Endometrium (tissue), 2 donors: Measurements from ENCODE around the gene TBC1D22A.
"Not testable (repeated sequence)": the region's sequence is repeated elsewhere in the genome, so short reads cannot be mapped to it uniquely, and the experiment has no call there.

Experiments
- FAIRE-seq: peaks from 2 replicates; lab custom pipeline; 2012; peaks lifted over from hg19 to GRCh38; lab: Jason Lieb, UNC
- donor health status: control.
- donor health status: control.

Gene TBC1D22A

DNA sequence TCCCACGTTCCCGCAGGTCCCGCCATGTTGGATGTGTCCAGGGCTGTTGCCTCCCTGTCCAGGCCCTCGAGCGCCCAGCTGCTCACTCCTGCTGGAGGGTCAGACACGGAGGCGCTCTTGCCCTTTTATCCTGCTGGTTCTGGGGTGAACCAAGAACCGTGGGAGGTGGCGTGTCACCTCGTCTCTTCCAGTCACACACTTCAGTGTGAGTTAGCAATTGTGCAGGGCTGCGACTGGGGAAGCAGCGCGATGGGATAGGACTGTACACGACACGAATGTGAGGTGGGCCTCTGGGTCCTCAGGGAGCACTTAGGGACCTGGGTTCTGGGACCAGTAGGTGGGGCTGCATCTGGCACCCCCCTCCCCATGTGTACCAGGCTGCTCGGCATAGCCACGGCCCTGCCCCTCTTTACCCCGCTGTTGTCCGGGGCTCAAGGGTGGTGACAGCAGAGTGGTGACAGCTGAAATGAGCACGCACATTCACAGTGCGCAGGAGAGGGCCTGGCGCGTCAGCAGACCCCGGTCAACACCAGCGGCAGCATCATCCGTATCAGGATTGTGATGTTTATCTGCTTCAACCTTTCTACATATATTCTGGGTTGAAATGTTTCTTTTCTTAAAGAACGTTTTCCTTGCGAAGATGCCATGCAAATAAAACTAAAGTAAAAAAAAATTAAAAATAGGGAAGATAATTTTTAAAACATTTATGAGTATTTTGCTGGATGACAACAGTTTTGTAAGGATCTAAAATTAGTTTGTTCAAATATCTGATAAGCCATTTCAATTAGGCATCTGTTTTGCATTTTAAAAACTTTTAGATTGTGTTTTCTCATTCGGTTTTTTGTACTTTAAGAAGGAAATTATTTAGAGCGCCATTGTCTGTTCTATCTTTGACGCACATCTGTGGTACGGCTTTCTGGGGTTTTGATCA, 210.7 kb downstream of the TBC1D22A start:
- FAIRE-seq, result peak; percentile 79

DNA sequence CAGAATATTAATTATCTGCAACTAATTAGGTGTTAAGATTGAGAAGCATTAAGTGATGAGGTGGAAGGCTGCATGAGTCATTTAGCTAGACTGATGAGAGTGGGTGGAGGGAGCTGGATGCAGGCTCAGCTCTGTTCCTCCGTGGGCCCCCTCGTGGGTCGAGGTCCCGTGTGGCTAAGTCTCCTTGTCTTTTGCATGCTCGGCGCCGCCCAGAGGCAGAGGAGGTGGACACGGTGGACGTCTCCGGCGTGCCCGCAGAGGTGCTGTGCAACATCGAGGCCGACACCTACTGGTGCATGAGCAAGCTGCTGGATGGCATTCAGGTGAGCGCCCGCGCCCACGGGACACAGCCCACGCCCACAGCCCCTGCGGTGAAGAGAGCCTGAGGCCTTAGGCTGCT, 211.6 kb downstream of the TBC1D22A start:
- FAIRE-seq, result no peak

DNA sequence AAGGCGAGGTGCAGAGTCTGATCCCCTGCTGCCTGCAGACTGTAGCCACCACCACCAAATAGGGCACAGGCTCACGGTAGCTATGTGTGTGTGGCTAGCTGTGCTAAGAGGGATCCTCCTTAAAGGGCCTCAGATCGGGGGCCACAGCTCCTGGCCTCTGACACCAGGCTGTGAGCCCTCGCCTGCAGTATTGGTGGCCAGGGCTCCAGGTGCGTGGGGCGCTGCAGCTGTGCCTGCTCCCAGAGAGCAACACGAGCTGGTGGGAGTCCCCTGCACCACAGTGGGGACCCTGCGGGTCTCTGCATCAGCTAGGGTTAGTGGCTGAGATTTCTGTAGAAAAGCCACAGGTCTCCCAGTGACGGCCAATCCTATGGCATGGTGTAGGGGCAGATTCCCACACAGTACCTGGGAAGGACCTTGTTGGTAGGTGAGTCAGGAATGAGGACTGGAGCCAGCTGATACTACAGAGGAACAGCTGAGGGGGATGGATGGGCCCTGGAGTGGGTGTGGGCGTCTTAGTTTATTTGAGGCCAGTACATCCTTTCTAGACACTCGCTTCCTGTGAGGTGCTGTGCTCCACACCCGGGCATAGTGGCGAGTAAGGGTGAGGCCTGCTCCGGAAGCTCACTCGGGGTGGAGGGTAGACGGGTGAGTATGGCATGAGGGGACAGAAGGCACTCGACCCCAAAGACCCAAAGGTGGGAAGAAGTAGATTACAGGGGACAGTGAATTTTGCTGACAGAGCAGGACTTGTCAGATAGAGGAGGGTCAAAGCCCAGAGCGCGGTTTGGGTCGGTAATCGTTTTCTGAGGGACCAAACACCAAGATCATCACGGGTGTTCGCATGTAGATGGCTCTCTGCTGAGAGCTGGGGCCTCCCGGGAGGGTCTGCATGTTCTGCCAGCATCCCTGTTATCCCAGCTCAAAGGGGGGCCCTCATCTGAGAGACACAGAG, 212.5 kb downstream of the TBC1D22A start:
- no peak for FAIRE-seq

DNA sequence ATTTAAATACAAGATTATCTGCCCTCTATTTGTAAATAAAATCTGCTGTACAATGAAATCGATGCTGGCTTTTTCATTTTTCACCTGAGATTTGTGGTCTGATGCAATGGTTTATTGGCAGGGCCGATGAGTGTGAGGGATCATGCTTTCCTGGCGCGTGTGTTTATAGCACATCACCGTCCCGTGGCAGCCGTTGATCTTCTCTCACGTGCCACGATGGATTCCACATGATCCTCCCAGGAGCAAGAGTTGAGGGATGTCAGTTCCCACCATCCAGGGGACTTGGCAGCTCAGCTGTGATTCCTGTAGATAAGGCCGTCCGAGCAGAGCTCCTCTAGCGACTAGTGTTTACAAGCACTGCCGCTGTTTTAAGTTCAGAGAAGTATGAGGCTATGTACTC, 213.7 kb downstream of the TBC1D22A start:
- no peak for FAIRE-seq

DNA sequence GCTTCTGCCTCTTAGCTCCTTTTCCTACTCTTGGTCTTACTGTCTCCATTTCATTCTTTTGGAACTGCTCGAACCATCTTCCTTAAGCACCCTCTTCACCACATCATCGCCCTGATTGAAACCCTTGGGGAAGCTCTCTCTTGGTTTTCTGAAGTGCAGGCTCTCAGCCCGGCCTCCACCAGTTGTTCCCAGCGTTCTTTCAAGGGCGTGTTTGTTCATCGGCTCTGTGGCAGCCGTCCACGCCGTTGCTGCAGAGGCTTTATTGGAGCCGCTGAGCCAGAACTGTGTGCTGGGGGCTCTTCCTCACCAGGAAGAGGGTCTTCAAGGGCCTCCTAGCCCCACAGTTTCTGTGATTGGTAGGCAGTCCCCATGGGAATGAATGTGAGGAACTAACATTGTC, 214.1 kb downstream of the TBC1D22A start:
- no peak for FAIRE-seq

DNA sequence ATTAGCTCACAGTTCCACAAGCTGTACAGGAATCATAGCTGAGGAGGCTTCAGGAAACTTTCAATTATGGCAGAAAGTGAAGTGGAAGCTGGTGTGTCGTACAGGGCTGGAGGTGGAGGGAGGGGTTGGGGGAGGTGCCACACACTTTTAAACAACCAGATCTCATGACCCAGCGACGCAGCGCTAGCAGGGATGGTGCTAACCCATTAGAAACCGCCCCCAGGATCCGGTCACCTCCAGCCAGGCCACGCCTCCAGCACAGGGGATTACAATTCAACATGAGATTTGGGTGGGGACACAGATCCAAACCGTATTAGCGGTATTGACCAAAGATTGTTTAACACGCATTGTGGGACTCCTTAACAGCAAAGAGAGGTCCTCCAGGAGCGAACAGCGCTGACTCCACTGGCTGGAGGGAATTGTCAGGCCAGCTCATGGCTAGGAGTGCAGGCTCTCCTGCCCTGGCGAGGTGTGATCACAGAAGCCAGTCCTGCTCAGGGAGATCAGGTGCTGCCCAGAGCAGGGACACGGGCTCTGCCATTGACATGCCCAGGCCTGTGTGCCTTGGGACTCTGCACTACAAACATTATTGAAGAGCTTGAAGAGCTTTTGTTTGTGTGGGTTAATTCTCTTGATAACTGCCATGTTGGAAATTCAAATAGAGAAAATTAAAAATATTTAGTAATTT, 215.3 kb downstream of the TBC1D22A start:
- FAIRE-seq, result no peak

DNA sequence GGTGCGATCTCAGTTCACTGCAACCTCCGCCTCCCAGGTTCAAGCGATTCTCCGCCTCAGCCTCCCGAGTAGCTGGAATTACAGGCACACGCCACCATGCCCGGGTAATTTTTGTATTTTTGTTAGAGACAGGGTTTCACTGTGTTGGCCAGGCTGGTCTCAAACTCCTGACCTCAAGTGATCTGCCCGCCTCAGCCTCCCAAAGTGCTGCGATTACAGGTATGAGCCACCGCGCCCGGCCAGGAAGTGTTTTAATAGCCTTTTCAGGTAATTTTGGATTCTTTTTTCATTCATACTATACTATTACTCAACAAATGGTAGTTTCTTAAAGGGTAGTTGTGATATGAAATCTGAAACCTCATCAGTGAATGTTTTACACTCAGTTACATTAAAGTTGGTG, 216.2 kb downstream of the TBC1D22A start:
- not testable (repeated sequence) for FAIRE-seq

DNA sequence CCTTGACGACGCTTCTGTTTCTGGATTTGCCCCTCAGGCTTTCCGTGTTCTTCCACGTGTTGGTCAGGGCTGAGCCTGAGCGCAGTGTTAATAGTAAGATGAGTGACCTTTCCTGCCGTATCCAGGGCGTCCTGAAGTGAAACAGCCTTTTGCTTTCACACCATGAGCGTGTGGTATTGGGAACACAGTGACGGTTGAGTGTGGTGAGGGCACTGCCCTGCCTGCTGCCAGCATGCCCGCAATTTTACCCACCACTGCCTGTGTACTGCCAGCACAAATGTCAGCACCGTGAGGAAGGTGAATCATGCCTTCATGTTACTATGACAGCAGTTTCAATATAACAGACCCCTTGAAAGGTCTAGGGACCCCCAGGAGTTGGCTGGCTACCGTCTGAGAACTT, 217.1 kb downstream of the TBC1D22A start:
- no peak for FAIRE-seq

DNA sequence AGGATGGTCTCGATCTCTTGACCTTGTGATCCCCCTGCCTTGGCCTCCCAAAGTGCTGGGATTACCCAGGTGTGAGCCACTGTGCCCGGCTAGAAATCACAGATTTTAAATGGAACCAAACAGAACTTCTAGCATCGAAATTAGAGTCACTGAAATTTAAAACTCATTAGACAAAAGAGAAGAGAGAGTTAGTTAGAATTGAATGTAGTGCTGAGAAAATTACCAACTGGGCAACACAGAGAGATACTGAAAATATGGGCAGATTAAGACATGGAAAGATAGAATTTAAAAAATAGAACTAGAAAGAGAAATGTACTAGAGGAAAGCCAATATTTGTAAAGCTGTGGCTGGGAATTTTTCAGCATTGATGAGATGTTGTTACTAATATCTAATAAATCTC, 217.9 kb downstream of the TBC1D22A start:
- FAIRE-seq, result no peak

DNA sequence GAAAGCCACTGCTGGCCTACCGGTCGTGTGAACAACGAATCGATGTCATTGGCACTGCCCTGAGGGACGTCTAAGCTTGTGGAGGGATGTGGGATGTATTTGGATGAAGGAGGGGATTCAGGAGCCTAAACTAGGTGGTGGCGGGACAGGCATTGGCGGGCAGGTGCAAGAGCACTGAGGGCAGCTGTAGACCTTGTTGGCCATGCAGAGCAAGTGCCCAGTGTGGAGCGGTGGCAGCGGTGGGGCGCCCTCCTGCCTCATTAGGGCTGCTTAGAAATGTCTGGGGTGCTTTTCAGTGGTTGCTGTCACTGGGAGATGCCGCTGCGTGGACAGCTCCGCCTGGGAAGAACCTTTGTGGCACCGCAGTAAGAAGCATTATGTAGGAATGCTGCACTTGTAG, 220.2 kb downstream of the TBC1D22A start:
- FAIRE-seq, result no peak

DNA sequence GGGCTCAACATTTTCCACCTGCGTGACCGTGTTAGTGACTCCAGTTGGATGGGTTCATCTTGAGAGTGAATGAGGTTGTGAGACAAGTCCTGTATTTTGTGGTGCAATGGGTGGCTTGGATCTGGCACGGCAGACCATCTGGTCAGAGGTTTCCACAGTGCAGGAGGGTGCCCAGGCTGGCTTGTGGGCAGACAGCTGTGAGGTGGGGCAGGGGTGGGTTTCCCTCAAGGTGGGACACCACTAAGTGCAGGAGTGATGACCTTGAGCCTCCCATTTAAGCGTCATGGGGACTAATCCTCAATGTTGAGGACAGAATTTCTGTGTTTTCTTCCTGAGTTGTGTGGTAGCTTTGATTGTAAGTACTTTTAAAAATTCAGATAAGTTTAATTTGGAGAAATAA, 220.6 kb downstream of the TBC1D22A start:
- FAIRE-seq, result no peak

DNA sequence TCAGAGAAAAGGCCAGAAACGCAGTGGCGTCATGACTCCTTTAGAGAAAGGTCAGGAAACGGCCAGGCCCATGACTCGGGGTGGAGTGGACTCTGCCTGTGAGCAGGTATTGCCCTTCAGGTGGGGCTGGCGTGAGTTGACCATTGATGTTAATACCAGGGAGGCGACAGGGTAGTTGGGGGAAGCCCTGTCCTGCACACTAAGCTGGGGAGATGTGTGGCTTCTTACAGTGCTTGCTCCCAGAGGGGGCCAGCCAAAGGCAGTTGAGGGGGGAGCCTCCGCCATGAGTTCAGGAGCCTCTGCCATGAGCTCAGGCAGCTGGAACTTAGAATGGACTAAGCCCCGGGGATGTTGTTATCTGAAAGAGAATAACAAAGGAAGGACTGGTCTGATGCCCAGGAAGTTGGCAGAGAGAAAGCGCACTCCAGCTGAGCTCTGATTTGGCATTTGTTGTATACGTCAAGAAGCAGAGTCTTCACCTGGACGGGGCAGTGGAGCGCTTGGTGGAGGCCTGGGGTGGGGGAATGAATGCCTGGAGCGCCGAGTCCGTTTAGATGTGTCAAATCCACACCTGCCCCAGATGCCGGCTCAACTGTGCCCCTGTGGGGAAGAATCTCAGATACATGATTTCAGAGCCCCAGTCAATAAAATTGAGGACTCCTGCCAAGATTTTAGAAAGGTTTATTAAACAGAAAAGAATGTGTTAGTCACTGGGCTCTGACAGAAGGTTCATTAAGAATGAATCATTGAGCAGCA, 222.5 kb downstream of the TBC1D22A start:
- no peak for FAIRE-seq

DNA sequence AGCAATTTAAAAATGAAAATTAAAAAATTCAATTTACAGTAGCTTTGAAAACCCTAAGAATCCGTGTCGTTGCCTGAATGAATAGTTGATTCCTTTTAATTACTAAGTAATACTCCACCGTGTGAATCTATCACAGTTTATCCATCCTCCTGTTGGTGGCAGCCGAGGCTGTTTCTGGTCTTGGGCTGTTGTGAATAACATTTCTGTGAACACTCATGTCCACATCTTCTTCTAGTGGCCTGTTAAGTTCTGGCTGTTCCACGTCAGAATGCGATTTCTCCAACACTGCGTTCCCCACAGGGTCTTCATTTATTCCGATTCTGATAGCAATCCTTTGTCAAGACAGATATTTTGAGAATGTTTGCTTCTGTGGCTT, 223.0 kb downstream of the TBC1D22A start:
- FAIRE-seq, result no peak

DNA sequence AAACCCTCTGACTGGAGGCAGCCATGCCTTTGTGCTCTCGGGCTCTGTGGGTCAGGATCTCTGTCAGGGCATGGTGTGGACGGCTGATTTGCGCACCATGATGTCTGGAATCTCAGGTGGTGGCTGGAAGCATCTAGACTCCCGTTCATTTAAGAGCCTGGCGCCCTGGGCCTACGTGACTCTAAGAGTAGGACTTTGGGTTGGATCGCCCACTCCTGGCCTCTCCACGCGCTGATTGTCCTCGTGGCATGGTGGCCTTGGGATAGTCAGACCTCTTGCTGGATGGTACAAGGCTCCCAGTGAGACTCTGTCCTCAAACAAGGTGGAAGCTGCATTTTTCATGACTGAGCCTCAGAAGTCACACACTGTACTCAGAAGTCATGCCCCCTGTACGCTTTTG, 224.3 kb downstream of the TBC1D22A start:
- FAIRE-seq, result no peak

DNA sequence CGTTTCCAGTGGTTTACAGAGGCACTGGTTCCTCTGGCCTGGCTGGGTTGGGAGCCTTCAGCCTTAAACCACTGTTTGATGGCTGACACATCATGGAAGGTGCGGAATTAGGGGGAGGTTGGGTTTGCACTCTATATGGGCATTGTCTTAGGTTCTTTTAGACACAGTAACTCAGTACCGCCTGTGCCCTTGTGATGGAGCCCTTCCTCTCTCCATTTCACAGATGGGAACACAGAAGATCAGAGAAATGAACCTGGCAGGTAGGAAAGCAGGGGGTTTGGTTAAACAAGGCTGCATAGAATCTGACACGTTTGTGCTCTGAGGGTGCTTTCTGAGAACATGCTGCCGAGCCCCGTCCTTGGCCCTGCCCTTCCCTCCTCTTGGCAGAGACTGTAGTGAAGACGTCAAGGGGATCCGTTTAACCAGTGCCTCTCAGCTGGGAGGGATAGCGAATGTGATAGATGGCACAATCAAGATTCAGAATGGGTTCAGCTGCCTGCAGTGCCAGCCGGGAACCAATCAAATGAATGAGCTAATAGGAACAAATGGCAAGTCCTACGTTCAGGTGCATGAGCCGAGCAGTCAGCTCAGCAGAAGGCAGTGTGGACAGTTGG, 228.6 kb downstream of the TBC1D22A start:
- FAIRE-seq, result no peak

DNA sequence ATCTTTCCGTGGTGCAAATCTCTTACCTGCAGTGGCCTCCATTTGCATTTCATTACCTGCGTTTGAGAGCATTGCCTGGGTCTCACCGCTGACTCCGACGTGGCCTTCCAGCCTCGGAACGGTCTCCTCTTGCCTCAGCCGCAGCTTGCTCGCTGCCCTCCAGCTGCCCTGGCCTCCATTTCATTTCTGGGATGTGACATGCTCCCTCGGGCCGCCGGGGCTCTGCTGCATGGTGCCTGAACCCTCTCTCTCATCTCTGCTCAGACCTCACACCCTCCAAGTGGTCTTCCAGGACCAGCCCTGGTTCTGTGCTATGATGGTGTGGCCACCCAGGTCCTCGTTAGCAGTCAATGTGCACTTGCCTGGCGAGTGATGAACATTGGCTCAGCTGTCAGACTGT, 229.2 kb downstream of the TBC1D22A start:
- no peak for FAIRE-seq

DNA sequence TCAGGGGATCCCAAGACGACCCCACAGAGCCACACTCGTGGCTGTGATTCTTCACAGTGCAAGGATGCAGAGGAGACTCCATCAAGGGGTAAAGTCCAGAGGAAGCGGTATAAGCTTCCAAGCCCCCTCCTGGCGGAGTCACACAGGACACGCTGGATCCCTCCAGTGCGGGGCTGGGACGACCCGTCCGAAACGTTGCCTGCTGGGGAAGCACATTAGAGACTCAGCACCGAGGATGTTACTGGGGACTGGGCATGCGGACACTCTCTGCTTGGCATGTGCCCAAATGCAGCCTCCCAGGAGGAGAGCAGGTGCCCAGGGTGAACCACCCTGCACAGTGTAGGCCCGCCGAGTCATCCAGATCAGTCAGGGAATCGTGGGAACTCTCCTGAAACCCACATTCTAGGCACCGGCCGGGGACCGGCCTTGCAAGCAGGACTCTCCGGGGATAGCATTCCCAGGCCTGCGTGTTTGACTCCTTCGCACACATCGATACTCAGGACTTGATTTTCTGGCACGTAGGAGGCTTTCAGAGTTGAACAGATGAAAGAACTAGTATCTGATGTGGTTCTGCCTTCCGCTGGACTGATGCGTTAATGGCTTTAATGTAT, 229.8 kb downstream of the TBC1D22A start:
- no peak for FAIRE-seq

DNA sequence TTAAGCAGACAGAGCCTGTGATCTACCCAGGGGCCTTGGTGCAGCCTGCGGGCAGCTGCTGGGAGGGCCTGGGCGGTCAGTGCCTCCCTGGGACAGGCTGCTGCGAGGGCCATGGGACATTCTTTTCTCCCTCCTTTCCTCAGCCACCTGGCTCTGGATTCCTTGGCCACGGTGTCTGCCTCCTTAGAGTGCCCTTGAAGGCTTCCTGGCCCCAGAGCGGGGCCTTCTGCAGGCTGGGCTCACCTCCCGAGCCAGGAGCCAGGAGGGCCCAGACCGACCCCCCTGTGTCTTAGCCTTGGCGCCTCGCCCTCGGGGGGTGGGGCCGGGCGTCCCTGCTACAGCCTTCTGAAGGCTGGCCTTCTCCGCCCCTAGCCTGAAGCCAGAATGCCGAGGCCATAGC, 231.2 kb downstream of the TBC1D22A start:
- no peak for FAIRE-seq

DNA sequence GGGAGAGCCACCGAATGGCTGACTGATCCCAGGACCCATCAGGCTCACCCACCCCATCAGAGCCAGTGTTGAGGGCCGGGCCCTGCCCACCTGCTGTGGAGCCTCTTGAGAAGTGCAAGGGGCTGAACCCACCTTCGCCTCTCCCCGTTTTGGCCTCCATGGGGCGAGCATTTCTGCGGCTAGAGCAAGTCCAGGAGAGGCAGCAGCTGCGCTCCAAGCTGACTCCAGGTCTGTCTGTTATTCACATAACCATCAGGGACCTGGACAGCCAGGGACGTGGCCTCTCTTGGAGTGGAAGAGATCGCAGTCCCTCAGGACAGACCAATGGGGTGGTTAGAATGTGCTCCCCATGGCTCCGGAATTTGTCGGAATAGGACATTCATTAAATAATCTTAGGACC, 231.8 kb downstream of the TBC1D22A start:
- no peak for FAIRE-seq

DNA sequence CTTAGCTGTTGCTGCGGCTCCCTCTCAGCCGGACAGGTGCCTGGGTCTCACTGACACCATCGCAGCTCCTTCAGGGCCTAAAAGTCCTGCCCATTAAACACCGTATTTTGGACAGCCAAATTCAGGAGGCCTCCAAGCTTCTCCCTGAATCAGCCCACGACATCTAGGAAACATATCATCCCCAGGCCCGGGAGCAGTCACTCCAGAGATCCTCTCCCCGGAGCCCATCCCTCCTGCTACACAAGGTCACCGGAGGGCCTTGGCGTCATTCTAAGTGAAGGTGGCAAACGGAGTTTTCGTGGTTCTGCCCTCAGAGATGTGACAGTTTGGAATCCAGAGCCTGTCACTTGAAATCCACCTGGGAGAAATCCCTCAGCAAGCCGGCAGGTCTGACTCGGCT, 232.5 kb downstream of the TBC1D22A start:
- FAIRE-seq, result no peak
